Esophagus (tissue), 2 donors: ENCODE data around the gene CIC. TPM values are rescaled to one million over a fixed set of nuclear protein-coding genes. Genes with fewer than 3 reads are reported as not detected.
"Not testable (repeated sequence)": the region's sequence is repeated elsewhere in the genome, so short reads cannot be mapped to it uniquely, and the experiment has no call there.

ENCODE experiments used
- H3K27ac ChIP-seq, 2 donors: one replicate each; pipeline ENCODE4 v1.5.1; 2013; ENCODE audit warnings: low read depth in 2 of 2, mild to moderate bottlenecking in 2 of 2, inconsistent platforms in 1 of 2, low read length in 1 of 2, moderate library complexity in 1 of 2
- H3K27me3 ChIP-seq, 2 donors: one replicate each; pipeline ENCODE4 v1.6.1; 2013; ENCODE audit warnings: low read length in 2 of 2, control low read depth in 1 of 2, mild to moderate bottlenecking in 1 of 2; ENCODE audit not compliant: insufficient read depth in 2 of 2, control insufficient read depth in 1 of 2
- H3K36me3 ChIP-seq, 2 donors: one replicate each; pipeline ENCODE4 v1.6.1; 2013; ENCODE audit warnings: low read length in 1 of 2; ENCODE audit not compliant: control insufficient read depth in 2 of 2, insufficient read depth in 2 of 2
- H3K4me1 ChIP-seq, 2 donors: one replicate each; pipeline ENCODE4 v1.6.1; 2013; ENCODE audit warnings: low read length in 1 of 2; ENCODE audit not compliant: control insufficient read depth in 2 of 2, insufficient read depth in 2 of 2
- H3K4me3 ChIP-seq, 2 donors: one replicate each; pipeline ENCODE4 v1.5.1; 2013; ENCODE audit warnings: low read length in 2 of 2, mild to moderate bottlenecking in 2 of 2, low read depth in 1 of 2, moderate library complexity in 1 of 2
- H3K9me3 ChIP-seq, 2 donors: one replicate each; pipeline ENCODE4 v1.6.1; 2013; ENCODE audit warnings: mild to moderate bottlenecking in 2 of 2, low read depth in 1 of 2, low read length in 1 of 2, moderate library complexity in 1 of 2; ENCODE audit not compliant: control insufficient read depth in 2 of 2, insufficient read depth in 1 of 2
- WGBS, 2 donors: extraction: QIAGEN DNeasy Blood & Tissue Kit; methylation state at CpG; one replicate each; pipeline ENCODE4 v1.1.7; 2013; 5-methylcytosine and 5-hydroxymethylcytosine counted together
- polyA plus RNA-seq, 2 donors: library from polyadenylated mRNA; stranded (reverse); fragments of 200-250 nt; gene quantifications; one replicate each; pipeline ENCODE4 v1.2.3, GENCODE V29; 2013
- donor health status: healthy with polysubstance abuse.
- donor health status: Bipolar disorder and iron deficiency.

The CIC gene
- polyA plus RNA-seq, 2 donors, result 20.6 to 35.2 TPM

DNA sequence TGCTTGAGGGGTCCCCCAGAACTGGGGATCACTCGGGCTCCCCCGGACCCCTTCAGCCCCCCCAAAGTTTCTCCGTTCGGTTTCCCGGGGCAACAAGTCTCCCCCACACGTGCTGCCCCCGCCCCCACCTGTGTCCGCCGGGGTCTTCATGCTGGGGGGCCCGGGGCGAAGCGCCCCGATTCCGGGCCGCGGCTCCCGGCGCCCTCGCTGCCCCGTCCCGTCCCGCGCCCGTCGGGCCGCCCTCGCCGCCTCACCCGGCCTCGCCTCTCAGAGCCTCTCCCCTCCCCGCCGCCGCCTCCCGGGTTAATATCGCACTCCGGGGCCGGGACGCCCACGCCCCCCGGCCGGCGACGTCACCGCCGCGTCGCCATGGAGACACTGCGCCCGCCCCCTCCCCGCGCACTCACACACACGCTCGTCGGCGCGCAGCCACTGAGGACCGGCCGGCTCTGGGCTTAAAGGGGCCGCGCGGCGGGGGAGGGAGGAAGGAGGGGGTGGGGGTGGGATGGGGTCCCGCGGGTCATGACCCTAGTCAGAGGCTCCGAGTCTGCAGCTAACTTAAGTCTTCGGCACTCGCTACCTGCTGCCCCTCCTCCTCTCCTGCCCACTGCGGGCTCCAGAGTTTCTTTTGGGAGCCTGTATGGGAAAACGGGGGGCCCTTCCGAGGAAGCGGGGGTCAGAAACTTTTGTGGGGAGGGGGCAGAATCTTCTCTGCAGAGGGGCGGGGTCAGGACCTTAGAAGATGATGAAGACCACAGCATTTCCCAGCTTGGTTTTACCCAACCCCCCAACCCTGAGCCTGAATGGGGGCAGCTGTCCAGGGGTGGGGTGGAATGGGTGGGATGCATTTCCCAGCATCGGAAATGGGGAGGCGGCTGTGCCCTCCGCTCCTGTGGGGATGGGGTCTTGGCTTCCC is 13.9 kb upstream of the CIC start, which contains the start of gene ERF:
ERF (minus strand) TSS at position 279 of the 916 bp plus-strand sequence; CDS start at position 150, 129 bp downstream.
- Histone ChIP-seq H3K4me3 (peak within 1 kb of the TSS; percentile 76 to 93), H3K36me3 (no peaks in the 10 kb centered on the region), H3K9me3 (no peaks in the 10 kb centered on the region), H3K27ac (peak within 1 kb of the TSS; percentile 96 to 99), H3K27me3 (no peaks in the 10 kb centered on the region), H3K4me1 (peaks cover 6 to 23% of the 10 kb centered on the region in 2 donors)
- 0 to 1% methylated on average over 29 to 75 of the region's 75 CpGs for WGBS, 2 donors

DNA sequence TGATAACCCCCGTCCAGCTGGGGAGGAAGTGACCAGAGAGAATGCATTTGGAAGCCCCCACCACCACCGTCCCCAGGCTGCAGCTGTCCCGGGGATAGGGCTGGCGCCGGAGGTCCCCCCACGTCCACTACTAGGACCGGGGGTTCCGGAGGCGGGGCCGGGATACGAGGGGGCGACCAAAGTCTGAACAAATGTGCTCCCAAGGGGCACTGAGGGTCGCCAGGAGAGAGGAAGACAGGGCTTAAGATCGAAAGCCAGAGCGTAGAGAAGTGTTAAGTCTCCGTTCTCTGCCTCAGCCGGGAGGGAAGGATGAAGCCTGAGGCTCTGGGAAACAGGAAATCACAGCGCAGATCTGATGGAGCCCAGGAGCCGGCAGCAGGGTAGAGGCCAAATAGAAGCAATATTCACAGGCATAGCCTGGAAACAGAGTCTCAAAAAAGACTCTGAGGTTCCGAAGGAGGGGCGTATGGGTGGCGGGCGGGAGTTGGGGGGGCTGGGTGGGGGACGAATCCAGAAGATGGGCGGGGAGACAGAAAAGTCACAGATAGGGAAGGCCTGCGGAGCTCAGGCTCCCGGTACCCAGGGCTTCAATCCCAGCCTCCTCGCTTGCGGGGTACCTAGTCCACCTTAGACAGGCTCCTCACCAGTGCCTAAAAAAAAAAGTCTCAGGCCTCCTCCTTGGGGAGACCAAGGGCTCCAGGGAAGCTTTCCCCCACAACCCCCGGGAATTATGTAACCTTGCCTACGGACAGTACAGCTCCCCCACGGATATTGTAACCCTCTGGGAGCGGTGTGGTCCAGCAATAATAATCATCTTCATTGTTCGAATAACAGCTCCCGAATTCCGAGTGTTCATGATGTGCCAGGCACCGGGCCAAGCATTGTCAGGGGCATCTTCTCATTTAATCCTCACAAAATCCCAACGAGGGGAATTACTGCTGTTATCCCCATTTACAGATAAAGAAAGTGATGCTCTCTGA is 13.0 kb upstream of the CIC start:
- H3K27ac ChIP-seq, result peak overlapping the region; percentile 96 to 99
- no peaks in the 10 kb centered on the region for H3K36me3 ChIP-seq
- H3K27me3 ChIP-seq, result no peaks in the 10 kb centered on the region
- peak overlapping the region; percentile 25 to 76 for H3K4me3 ChIP-seq
- 6 to 8% methylated on average over 38 of the region's 38 CpGs for WGBS, 2 donors
- no peaks in the 10 kb centered on the region for H3K9me3 ChIP-seq
- peaks cover 2 to 15% of the 10 kb centered on the region in 2 donors for H3K4me1 ChIP-seq

GRCh38 chr19:42257842-42258241 is 11.2 kb upstream of the CIC start:
- H3K36me3 ChIP-seq, H3K9me3 ChIP-seq, H3K27me3 ChIP-seq, H3K4me3 ChIP-seq, H3K27ac ChIP-seq, H3K4me1 ChIP-seq: not testable (repeated sequence)
- 82 to 93% methylated on average over 3 of the region's 3 CpGs for WGBS, 2 donors

DNA sequence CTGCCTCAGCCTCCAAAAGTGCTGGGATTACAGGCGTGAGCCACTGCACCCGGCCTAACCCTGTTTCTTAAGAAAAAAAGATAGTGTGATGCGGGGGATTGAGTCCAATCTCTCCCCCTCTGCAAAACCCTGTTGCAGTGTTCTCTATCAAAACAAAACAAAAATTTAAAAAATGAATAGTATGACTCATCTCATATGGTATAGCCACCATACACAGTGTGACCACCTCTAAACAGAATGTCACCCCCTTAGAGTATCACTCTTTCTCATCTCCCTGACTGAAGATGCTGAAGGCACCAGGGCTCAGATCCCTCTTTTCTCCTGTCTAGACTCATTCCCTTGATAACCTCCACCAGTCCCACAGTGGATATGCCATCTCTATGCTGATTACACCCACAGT is 7.3 kb upstream of the CIC start:
- H3K4me3 ChIP-seq, result no peak overlapping the region
- WGBS, 2 donors, result 95% methylated on average over 3 of the region's 3 CpGs

GRCh38 chr19:42266105-42266504 is 2.9 kb upstream of the CIC start:
- not testable (repeated sequence) for H3K4me3 ChIP-seq, H3K36me3 ChIP-seq
- WGBS, 2 donors, result 88 to 94% methylated on average over 4 of the region's 4 CpGs

More for the DNA sequence above, 7.3 kb upstream of the CIC start:
- H3K27ac ChIP-seq, result no peak overlapping the region
- no peaks in the 10 kb centered on the region for H3K27me3 ChIP-seq
- no peaks in the 10 kb centered on the region for H3K9me3 ChIP-seq
- no peaks in the 10 kb centered on the region for H3K4me1 ChIP-seq
- no peaks in the 10 kb centered on the region for H3K36me3 ChIP-seq

GRCh38 chr19:42266928-42267603 is 2.0 kb upstream of the CIC start:
- not testable (repeated sequence) for H3K27me3 ChIP-seq, H3K27ac ChIP-seq, H3K4me3 ChIP-seq, H3K36me3 ChIP-seq, H3K9me3 ChIP-seq
- WGBS, 2 donors, result 90 to 91% methylated on average over 22 to 25 of the region's 25 CpGs
- H3K4me1 ChIP-seq, result peaks cover 8 to 19% of the 10 kb centered on the region in 2 donors

More at GRCh38 chr19:42266105-42266504, 2.9 kb upstream of the CIC start:
- not testable (repeated sequence) for H3K9me3 ChIP-seq, H3K27ac ChIP-seq, H3K27me3 ChIP-seq
- peaks cover 8 to 11% of the 10 kb centered on the region in 2 donors for H3K4me1 ChIP-seq

GRCh38 chr19:42267644-42268141 is 1.4 kb upstream of the CIC start:
- Histone ChIP-seq H3K36me3 (peaks cover 0 to 11% of the 10 kb centered on the region in 2 donors), H3K27ac (peak overlapping the region; percentile 79 to 83), H3K27me3 (no peaks in the 10 kb centered on the region), H3K9me3 (no peaks in the 10 kb centered on the region), H3K4me1 (peaks cover 8 to 19% of the 10 kb centered on the region in 2 donors), H3K4me3 (peak overlapping the region; percentile 36 to 41)
- 7% methylated on average over 13 of the region's 13 CpGs for WGBS, 2 donors

DNA sequence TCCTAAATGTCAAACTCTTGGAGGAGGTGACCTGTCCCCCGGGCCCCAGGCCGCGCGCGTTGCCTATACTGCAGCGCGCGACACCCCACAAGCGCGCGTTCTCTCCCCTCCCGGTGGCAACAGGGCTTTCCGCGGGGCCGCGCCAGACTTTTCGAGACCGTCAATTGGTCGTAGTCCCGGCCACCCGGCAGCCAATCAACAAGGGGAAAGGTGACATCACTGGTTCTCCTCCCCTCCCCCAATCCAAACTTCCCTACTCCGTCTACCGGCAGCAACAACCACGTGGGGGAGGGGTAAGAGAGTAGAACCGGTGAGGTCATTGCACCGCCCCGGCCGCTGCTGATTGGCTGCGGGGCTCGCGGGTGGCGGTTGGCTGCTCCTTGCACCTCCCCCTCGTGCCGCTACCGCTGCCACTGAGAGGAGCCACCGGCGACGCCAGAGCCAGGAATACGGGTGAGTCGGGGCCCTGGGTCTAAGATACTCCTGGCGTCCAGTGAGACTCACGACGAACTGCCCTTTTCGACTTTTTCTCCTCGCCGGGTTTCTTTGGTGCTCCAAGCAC is 829 bp upstream of the CIC start:
- Histone ChIP-seq H3K9me3 (no peaks in the 10 kb centered on the region), H3K4me1 (peaks cover 8 to 19% of the 10 kb centered on the region in 2 donors), H3K27me3 (no peaks in the 10 kb centered on the region), H3K4me3 (peak overlapping the region; percentile 52 to 82), H3K36me3 (peaks cover 0 to 16% of the 10 kb centered on the region in 2 donors), H3K27ac (peak overlapping the region; percentile 98 to 99)
- WGBS, 2 donors, result 0% methylated on average over 46 of the region's 46 CpGs
